OCI-LY3 (cell line): ENCODE results near the gene USE1.

Source experiments
- CTCF ChIP-seq: fragments of 200-600, 300-600 bp; sonication (generic); IDR thresholded peaks from 2 replicates; pipeline ENCODE4 v1.5.1; 2014; ENCODE audit warnings: antibody characterized with exemption, low read length, low read depth
- EZH2phosphoT487 ChIP-seq: fragments of 200-600 bp; shearing (Covaris generic); IDR thresholded peaks from 2 replicates; pipeline ENCODE4 v1.6.1; 2018; ENCODE audit warnings: antibody characterized with exemption, mixed run types, low read depth

GRCh38 chr19:17242431-17243208, 27.5 kb downstream of the USE1 start:
- TF ChIP-seq CTCF (no peak), EZH2phosphoT487 (no peak)
